Lower leg skin (tissue), 3 donors: ENCODE measurements around the gene GNAS.

Experiments
- CTCF ChIP-seq, 3 donors: fragments of 450-650 bp; IDR thresholded peaks; one replicate each; pipeline ENCODE4 v1.5.1; 2016; ENCODE audit warnings: antibody characterized with exemption in 3 of 3, mild to moderate bottlenecking in 3 of 3, moderate library complexity in 2 of 3
- POLR2A ChIP-seq, 2 donors: fragments of 450-650 bp; IDR thresholded peaks; one replicate each; pipeline ENCODE4 v1.6.1; 2016 to 2017; ENCODE audit warnings: antibody characterized with exemption in 2 of 2, mild to moderate bottlenecking in 1 of 2, moderate library complexity in 1 of 2

- TF ChIP-seq CTCF (IDR thresholded peaks at IDR 0.05) (no peak), POLR2A (IDR thresholded peaks at IDR 0.05) (no peak)
Observed at GRCh38 chr20:58905236-58905635, 52.7 kb downstream of the GNAS start.
